NCI-H460 (cell line): ENCODE measurements around the gene BCKDHA. TPM values are rescaled to one million over a fixed set of nuclear protein-coding genes. Genes with fewer than 3 reads are reported as not detected.
"Not testable (repeated sequence)": the region's sequence is repeated elsewhere in the genome, so short reads cannot be mapped to it uniquely, and the experiment has no call there.

Experiments
- DNase-seq: peaks from one replicate; pipeline ENCODE4 v3.0.0-alpha.2; 2016; ENCODE audit warnings: low read depth; ENCODE audit errors: extremely low read depth
- total RNA-seq: library from RNA; depleted of rRNA; stranded (reverse); fragments of >200 nt; shearing (Covaris generic); gene quantifications from 2 replicates; pipeline ENCODE4 v1.2.3, GENCODE V29; 2014

Gene BCKDHA
- total RNA-seq, 1 experiment from 2014 or later, result 33.6 TPM

DNA sequence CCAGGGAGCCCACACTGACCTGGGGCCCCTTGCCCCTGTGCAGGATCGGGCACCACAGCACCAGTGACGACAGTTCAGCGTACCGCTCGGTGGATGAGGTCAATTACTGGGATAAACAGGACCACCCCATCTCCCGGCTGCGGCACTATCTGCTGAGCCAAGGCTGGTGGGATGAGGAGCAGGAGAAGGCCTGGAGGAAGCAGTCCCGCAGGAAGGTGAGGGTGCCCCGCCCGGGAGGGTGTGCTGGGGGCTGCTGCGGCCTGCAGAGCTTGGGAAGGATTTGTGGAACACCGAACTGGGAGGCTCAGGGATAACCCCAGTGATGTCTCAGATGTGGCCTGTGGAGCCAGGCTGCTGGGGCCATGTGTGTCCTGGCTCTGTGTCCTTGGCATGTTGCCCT, 25.3 kb downstream of the BCKDHA start:
- DNase-seq, result no peak

DNA sequence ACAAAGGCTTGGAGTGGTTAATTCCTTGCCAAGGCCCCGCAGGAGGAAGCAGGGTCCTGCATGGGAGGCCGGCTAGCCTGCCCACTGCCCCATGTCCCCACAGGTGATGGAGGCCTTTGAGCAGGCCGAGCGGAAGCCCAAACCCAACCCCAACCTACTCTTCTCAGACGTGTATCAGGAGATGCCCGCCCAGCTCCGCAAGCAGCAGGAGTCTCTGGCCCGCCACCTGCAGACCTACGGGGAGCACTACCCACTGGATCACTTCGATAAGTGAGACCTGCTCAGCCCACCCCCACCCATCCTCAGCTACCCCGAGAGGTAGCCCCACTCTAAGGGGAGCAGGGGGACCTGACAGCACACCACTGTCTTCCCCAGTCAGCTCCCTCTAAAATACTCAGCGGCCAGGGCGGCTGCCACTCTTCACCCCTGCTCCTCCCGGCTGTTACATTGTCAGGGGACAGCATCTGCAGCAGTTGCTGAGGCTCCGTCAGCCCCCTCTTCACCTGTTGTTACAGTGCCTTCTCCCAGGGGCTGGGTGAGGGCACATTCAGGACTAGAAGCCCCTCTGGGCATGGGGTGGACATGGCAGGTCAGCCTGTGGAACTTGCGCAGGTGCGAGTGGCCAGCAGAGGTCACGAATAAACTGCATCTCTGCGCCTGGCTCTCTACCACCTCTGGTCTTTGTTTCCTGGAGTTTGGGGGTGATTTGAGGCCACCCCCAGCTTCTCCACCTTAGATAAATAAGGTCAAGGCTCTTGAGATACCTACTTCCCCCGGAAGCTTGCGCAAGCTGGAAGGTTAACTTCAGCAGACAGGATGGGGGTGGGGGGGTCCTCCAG, 26.9 kb downstream of the BCKDHA start:
- no peak for DNase-seq

DNA sequence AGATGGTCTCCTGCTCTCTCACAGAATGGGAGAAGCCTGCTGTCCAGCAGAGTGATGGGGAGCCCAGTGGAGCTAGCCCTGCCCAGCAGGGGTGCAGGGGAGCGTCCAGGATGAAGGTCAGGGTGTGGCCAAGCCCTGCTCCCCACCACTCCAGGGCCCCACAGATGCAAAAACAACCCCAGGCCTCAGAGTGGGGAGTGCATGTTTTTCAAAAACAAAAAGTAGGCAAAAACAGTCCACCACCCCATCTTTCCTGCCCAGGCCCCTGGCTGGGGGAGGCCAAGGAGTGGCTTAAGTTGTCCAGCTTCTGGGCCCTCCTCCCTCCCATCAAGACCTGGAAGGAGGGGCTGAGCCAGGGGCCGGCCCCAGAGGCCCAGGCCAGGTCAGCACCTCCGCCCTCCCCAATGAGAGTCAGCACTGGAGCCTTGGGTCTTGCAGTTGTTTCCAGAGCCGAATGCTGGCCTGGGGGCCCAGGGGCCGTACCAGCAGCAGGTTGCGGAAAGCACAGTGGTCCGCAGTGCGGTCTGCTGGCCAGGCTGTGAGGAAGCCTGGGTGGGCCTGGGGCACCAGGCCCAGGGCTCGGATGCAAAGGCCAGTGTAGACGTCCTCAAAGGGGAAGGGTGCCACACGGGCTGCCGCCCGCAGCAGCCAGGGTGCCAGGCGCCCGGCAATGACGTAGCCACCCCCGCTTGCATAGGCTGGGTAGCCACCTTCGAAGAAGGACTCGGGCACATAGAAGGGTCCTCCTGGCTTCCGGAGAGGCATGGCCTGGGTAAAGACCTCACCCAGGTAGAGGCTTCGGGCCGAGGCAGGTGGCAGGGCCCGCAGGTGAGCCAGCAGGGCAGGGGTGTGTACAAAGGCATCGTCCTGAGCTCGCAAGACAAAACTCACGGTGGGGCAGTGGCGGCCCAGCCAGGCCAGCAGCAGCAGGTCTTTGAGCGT, 27.8 kb downstream of the BCKDHA start:
- DNase-seq, result no peak

DNA sequence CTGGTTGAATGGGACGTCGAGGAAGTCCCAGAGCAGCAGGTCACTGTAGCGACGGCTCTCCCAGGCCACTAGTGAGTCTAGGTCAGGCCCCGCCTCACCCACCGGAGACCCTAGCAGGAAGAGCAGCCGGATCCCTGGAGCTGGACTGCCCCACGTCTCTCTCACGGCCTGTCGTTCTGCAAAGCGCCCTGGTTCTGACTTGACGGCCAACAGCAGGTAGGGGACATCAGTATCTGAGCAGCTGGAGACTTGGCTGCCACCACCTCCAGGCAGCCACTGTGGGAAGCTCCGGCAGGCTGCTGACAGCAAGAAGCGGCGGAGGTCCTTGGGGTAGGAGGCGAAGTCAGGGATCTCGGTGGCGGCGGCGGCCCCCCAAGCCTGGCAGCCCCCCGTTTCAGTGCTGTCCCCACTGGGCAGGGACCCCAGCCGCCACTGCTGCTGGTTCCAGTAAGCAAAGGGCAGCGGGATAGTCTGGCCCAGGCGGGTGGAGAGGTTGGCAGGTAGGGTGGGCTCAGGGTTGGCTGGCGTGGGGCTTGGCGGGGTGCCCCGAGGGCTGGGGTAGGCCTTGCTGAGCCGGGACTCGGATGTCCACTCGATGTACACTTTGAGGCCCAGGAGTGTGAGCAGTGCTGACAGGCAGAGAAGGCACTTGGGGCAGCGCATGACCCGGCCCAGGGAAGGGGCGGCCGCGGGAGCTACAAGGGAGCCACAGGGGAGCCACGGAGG, 28.7 kb downstream of the BCKDHA start:
- DNase-seq, result no peak

DNA sequence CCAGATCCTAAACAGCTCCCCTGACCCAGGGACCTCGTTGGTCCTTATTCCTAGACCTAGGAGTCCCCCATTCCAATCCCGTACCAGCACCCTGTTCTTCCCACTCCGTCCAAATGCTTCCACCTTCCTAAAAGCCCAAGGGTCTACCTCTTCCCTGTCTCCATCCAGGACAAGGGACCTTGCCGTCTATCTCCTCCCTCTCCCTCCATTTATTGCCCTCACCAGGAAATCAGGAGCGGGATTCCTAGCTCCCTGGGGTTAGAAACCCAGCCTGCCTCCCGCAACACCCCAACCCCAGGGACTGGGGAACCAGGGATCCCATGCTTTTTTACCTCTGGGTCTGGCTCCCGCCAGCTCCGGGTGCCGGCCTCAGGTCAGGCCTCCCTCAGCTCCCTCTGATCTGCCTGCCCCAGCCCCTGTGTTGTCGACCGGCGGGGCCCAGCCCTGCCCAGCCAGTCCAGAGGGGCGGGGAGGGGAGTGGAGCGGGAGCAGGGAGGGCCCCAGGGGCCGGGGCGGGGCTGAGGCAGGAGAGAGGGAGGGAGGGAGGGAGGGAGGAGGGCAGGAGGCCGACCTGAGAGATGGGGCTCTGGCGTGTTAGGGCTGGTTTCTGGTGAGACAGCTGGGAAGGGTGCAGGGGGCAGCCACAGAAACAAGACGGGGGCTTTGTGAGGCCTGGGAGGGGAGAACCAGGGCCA, 29.5 kb downstream of the BCKDHA start, which contains the start of gene B3GNT8:
Gene B3GNT8, minus strand, starts transcription at position 423 of the 695 bp plus-strand sequence. CDS start 596 bp downstream, outside the sequence.
- no peak for DNase-seq

DNA sequence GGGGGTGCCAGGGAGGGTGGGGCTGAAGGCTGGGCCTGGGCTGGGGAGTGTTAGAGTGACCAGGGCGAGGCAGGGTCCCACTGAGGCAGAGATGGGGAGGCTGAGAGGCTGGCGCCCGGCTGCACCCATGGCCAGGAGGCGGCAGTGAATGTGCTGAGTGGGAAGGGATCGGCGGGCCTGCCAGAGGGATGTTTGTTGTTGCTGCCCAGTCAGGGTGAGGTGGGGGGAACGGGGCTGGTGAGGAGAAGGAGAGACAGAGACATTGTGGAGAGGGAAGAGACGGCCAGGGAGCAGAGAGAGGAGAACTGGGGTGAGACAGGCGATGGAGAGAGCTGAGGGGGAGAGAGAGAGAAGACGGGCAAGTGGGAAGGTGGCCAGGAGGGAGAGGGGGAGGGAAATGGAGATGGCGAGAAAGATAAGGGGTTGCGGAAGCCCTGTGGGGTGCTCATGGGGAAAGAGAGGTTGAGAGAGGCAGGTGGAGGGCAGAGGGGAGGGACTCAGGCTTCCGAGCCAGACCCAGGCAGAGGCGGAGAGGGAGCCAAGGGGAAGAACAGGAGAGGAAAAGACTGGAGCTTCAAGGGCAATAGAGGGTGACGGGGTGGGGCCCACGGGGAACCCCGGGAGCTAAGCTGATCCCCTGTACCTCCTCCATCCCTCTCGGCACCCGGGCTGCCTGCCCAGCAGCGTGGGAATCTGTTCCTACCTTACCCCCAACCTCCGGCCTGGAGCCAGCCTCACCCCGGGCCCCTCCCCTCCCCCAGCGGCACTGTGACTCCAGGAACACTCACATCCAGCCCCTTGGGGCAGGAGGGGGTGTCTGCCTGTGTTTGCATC, 30.2 kb downstream of the BCKDHA start:
- no peak for DNase-seq

DNA sequence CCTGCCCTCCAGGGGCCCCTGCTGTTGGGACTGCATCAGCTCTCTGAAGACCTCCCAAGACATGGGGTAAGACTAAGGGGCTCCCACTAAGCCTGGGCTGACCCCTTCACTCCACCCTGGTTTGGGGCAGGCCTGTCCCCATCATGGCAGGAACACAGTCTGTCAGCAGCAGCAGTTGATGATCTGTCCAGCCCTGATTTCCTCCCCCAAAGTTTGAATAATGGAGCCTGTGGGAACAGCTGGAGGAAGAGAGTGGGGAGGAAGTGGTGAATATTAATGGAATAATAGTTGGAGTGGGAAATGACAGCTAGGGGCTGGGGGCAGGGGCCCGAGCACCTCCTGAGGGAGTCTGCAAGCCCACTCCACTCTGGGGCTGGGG, 30.9 kb downstream of the BCKDHA start:
- no peak for DNase-seq

DNA sequence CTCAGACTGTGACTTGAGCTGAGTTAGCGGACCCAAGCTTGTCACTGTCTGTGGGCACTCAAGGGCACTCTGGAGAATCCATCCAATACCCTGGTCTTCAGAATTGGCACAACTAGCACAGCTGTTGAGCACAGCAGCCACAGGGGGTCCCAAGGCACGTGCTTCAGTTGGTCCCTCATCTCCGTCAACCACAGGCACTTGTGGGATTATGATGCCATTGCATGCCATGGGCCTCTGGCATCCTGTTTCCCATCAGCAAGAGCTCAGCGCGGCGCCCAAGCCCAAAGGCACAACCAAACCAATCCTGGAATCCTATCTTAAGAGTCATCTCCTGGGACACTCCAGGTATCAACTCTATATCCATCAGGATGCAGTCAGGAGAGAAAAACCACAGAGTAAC, 33.3 kb downstream of the BCKDHA start:
- no peak for DNase-seq

DNA sequence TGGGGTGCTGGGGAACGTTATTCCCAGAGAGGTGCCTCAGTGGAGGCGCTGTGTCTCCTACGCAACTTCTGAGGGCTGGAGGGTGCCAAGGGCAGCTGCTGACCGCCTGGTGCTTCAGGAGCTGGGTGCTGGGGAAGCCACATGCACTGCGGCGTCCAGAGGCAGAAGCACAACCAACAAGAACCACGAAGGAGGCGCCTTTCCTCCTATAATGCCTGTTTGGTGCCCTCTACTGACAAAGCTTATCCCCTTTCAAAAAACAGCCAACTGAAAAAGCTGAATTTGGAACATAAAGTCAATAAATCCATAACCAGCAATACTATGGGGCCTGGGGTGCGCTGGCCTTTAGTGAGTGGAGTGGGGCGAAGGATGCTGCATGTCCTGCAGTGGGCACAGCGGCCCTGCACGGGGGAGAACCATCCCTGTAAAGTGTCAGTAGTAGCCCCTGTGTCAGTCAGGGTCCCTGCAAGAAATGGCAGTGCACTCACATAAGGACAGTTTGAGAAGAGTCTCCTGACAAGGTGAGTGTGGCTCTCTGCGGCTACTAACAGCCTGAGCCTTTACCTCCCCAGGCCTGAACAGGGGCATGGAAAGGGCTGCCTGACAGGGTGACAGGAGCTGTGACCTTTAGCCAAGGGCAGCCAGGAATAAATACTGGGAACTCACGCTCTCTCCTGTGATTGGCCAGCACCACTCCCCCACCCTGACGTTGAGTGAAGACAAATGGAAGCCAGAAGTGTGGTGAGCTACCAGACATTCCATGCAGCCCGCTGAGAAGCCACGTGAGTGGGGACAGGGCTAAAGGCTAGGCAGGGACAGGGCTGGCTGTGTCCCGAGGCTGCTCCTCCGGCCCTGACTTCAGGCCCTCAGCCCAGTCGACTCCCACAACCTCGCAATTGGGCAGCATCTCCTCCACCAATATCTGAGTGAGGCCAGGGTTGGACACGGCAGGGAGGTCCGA, 34.1 kb downstream of the BCKDHA start:
- no peak for DNase-seq

DNA sequence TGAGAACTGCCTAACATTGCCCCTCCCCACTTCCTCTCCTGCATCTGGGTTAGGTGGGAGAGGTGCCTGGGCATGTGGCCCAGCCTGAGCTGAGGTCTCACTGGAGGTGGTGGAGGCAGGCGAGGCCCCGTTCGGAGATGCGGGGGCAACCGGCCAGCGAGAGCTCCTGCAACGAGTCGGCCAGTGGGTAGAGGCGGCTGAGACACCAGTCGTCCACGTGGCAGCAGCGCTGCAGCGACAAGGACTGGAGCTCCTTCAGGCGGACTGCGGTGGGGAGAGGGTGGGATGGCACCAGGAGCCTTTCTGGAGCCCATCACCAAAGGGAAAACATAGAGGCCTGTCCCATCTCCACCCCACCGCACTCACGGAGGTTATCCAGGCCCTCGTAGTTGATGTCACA, 35.6 kb downstream of the BCKDHA start:
- DNase-seq, result no peak

DNA sequence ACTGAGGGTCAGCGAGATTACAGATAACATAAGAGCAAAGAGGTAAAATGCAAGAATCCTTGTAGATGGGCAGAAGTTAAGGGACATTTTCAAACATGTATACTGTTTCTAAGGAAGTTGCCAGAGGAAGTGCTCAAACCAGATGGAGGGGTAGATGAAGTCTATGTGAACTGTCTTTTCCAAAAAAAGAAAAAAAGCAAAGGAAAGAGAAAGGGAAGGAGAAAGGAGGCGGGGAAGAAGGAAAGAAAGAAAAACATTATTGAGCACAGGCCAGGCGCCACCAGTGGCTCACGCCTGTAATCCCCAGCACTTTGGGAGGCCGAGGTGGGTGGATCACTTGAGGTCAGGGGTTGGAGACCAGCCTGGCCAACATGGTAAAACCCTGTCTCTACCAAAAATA, 36.8 kb downstream of the BCKDHA start:
- DNase-seq, result no peak

DNA sequence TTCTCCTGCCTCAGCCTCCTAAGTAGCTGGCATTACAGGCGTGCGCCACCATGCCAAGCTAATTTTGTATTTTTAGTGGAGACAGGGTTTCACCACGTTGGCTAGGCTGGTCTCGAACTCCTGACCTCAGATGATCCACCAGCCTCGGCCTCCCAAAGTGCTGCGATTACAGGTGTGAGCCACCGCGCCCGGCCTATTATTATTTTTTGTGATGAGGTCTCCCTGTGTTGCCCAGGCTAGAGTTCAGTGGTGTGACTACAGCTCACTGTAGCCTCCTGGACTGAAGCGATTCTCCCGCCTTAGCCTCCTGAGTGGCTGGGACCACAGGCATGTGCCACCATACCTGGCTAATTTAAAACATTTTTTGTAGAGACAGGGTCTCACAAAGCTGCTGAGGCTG, 37.8 kb downstream of the BCKDHA start:
- not testable (repeated sequence) for DNase-seq

DNA sequence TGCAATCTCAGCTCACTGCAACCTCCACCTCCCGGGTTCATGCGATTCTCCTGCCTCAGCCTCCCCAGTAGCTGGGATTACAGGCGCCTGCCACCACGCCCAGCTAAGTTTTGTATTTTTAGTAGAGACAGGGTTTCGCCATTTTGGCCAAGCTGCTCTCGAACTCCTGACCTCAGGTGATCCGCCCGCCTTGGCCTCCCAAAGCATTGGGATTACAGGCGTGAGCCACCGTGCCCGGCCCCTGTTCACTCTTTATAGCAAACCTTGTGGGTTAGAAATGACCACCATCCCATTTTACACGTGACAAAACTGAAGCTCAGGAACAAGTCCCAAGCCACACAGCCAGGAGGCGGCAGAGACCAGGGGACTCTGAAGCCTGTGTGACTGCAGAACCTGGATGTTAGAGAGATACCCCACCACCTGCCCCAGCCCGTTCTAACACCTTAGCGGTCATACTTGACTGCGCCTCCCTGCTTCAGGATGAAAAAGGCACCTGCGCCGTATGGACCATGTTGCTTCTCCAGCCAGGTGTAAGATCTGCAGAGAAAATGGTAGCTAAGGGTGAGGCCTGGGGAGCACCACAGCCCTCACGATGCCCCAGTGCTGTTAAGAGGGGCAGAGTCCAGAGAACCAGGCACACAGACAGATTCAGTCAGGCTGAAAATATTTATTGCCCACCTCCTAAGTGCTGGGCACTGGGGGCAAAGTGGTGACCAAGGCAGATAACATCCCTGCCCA, 38.5 kb downstream of the BCKDHA start:
- no peak for DNase-seq

DNA sequence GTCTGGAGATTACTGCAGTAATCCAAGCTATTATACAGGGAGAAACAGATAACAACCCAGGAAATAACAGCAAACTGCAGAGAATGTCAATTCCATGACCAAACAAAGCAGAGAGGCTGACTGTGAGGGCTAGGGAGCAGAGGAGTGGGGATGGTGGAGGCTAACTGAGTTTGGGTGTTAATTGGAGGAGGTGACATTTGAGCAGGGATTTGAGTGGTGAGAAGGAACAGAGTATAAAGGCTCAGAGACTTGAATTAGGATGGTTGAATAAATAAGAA, 39.0 kb downstream of the BCKDHA start:
- no peak for DNase-seq

DNA sequence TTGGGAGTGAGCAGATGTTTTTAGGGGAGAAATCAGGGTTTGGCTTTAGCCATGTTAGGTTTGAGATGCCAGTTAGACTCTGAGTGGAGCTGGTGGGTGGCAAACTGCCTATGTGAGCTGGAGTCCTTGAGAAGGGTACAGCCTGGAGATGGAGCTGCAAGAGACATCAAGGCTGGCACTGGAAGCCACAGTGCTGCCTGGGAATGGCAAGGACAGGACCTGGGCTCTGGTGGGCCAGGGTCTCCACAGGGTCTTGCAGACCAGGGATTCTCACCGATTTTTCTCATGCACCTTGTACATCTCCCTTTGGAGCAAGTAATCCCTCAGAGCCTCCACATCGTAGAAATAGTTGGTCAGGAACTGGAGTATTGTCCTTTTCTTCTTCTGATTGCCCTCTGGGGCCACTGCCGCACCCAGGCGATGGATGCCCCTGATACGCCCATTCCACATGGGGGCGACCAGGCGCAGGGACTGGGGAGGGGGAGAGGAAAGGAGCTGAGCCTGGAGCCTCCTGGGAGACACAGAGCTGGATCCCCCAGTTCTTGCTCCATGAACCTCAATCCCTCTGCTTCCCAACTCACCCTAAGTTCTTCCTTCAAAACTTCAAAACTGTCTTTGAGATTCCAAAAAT, 40.4 kb downstream of the BCKDHA start:
- DNase-seq, result no peak

DNA sequence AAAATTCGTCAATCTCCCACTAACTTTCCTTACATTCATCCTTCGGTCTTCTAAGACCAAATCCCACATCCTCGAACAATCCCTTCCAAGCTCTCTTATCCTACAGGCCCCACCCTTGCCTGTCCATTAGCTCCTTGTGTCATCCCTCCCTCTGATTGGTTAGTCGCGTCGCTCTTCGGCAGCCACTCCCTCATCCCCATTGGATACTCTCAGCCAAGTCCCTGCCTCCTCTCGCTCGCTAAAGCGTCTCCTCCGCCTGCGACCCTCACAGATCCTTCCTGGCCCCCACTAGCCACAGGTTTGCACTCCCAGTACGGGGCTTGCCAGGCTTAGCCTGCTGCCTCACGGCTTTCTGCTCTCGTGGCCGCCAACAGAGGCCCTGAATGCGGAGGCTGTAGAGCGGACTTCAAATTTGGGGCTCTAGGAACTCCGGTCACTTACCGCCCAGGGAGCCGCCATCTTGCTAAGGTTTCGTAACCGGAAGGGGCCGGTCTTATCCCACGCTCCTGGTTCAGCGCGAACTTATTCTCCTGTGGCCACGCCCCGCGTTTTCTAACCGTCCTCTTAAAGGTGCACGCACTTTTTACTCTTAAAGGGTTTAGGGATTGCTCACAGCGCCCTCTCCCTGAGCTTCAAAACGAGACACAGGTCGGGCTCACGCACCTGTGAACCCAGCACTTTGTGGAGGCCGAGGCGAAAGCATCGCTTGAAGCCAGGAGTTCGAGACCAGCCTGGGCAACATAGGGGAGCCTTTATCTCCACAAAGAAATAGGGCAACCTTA, 42.0 kb downstream of the BCKDHA start, which contains the start of gene DMAC2:
Gene DMAC2, minus strand, starts transcription at position 472 of the 782 bp plus-strand sequence. Its CDS starts 13 bp downstream, at position 459.
- DNase-seq, result peak; percentile 96
